Measurements from ENCODE around the gene PLPPR2. TPM values are rescaled to one million over a fixed set of nuclear protein-coding genes. Genes with fewer than 3 reads are reported as not detected.
"Not testable (repeated sequence)": the region's sequence is repeated elsewhere in the genome, so short reads cannot be mapped to it uniquely, and the experiment has no call there.

PLPPR2 gene
- total RNA-seq, 1 experiment from 2014 or later, result 4.9 TPM

DNA sequence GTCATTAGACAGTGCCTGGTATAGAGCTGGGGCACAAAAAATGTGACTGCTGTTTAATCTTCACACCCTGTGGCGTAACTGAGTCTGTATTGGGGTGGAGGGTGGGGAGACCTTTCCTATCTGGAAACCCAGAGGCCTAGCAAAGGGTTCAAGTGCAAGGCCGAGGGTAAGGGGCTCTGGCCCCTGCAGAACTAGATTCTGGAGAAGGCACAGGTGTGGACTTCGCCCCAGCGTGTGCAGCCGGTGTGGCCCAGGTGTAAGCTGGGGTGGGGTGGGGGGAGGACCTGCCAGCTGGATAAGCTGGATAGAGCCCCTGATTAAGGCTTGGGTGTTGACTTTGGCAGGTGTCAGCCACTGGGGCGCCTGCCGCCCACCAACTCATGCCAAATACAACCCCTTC lies 17.1 kb upstream of the PLPPR2 start:
- DNase-seq (ENCODE audit: low read depth, low spot score), result no peak
- in situ Hi-C loops (cut with HindIII; ENCODE audit: low pct_unique_long_range_greater_than_20kb, low sequenced_read_pairs), result no loop called here

DNA sequence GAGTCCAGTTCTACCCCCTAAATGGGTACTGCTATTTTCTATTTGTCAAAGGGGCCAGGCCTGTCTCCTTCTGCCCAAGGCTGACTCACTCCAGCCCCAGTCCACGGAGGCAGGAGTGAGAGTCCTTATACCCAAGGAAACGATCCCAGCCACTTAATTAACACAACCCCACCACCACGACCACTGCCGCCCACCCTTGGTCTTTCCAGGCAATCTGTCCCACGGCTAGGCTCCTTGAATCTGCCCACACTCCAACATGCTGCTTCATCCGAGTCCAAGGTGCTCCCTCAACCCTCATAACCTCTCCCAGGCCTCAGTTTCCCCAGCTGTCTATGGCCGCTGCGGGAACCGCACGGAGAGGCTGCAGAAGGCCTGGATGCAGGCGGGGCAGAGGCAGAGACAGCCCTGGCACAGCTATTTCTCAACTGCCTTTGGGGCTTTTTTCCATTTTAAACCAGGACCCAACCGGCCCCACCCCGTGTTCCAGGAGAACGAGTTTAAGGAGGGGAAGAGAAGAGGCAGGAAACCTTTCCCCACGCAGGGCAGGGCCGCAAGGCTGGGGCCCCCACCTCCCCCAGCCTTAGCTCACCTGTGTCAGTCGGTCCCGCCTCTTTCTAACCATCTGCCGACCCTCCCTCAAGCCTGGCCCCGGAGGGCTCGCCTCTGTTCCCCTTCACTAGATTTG lies 16.5 kb upstream of the PLPPR2 start:
- in situ Hi-C loops (cut with HindIII; ENCODE audit: low pct_unique_long_range_greater_than_20kb, low sequenced_read_pairs), result no loop called here
- no peak for DNase-seq (ENCODE audit: low read depth, low spot score)

DNA sequence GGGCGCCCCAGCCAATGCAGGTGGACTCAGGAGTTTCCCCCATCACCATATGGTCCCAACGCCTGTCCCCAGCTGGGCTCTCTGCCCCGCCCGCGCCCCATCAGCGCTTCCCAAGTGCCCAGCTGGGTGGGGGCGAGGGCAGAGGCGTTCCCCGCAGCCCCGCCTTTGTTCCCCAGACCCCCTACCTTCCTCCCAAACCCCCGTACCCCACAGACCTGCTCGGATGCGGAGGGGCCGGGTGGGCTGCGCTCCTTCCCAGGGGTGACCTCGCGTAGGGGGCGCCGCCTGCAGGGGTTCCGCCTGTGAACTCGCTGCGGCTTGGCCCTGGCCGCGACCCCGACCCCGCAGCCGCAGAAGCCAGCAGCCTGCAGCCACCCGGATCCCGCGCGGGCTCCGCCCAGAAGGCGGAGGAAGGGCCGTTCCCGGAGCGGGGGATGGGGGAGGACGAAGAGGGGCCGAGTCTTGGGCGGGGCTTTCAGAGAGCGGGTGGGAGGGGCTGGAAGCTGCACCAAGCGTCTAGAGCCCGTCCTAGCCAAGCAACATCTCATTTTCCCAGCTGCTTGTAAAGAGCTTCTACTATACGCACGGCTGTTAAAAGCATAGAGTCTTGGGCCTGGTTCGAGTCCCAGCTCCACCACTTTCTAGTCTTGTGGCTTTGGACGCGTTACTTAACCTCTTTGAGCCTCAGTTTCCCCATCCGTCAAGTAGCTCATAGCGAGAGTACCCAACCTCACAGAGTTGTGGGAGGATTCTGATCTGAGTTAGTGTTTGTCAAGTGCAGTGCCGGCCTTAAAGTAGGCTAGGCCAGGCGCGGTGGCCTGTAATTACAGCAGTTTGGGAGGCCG lies 15.8 kb upstream of the PLPPR2 start, which contains the start of gene RAB3D:
Gene RAB3D, minus strand, starts transcription at position 404 of the 845 bp plus-strand sequence. CDS start 2,258 bp downstream, outside the sequence.
- peak; percentile 85 for DNase-seq (ENCODE audit: low read depth, low spot score)
- in situ Hi-C loops (cut with HindIII; ENCODE audit: low pct_unique_long_range_greater_than_20kb, low sequenced_read_pairs), result no loop called here

DNA sequence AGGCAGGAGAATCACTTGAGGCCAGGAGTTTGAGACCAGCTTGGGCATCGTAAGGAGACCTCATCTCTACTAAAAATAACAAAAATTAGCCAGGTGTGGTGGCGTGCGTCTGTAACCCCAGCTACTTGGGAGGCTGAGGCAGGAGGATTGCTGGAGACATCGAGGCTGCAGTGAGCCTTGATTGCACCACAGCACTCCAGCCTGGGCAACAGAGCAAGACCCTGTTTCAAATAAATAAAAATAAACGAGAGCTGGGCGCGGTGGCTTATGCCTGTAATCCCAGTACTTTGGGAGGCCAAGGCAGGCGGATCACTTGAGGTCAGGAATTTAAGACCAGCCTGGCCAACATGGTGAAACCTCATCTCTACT lies 15.1 kb upstream of the PLPPR2 start:
- DNase-seq (ENCODE audit: low read depth, low spot score); in situ Hi-C loops (cut with HindIII; ENCODE audit: low pct_unique_long_range_greater_than_20kb, low sequenced_read_pairs): not testable (repeated sequence)

DNA sequence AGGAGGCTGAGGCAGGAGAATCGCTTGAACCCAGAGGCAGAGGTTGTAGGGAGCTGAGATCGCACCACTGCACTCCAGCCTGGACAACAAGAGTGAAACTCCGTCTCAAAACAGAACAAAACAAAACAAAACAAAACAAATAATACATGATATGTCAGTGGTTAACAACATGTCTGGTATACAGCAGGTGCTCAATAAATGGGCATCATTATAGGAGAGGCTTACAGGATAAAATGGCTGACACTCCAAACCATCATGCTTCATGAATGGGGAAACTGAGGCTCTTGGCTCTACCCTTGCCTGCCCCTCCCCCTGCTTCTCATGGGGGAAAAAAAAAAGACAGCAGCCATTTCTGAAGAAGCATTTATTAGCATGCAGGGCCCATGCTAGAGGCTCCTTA lies 12.8 kb upstream of the PLPPR2 start:
- in situ Hi-C loops (cut with HindIII; ENCODE audit: low pct_unique_long_range_greater_than_20kb, low sequenced_read_pairs), result no loop called here
- DNase-seq (ENCODE audit: low read depth, low spot score), result no peak

DNA sequence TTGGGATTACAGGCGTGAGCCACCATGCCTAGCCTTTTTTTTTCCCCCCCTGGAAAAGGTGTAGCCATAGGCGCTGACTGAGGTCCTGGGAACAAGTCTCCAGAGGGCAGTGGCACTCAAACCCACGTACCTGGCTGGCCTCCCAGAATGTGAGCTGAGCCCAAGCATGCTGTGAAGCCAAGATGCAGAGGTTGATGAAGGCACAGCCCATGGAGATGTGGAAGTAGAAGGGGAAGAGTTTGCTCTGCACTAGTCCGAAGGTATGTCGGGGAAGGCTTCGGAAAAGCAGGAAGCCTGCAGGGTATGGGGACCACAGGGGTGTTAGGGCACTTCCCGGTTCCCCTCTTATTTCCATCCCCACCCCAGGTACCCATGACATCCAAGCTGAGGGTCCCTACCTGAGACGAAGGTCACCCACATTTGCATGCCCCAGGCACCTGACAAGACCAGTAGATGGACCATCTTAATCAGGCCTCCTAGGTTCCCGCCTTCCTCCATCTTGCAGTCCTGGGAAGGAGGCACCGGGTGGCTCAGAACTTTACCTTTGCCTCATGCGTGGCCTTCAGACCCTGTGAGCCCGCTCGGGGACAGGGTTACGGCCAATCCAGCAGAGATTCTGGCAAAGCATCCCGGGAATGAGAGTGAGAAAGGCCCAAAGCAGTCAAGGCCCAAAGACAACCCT lies 10.0 kb upstream of the PLPPR2 start:
- no peak for DNase-seq (ENCODE audit: low read depth, low spot score)
- in situ Hi-C loops (cut with HindIII; ENCODE audit: low pct_unique_long_range_greater_than_20kb, low sequenced_read_pairs), result no loop called here

DNA sequence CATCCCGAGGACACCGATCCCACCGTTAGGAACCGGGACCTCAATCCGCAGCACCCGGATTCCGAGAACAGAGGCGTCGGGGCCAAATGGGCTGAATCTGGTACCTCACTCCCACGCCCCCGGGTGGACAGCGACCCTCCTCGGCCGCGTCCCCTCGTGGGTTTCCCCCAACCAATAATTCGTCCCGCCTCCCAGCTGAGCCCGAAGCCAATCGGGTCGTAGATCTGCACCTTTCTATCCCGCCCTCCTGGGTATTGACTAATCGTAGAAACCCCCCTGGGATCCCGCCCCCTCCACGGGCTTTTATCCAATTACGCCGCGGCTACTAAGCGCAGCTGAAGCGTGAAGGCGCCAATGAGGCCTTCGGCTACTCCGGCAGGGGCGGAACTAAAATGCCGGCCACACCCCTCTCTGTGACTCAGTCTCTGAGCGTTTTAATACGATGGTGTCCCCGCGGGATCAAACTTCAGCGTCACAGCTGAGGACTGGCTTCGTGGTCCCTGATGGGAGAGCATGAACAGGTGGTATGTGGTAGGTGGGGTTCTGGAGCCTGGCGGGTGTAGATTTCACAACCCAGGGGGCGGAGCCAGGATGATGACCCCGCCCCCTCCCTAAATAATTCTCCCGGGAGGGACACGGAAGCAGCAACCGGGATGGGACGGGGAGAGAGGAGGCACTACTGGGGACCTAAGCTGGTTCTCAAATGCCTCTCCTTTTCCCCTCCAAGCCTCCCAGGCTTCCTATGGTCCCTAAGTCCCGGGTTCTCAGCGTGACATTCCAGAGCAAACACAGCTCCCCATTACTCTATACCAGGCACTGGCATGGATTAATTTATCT lies 8.9 kb upstream of the PLPPR2 start, which contains the start of the genes CCDC159 and TMEM205:
Gene CCDC159, plus strand, starts transcription at position 416 of the 837 bp plus-strand sequence. Its CDS starts 88 bp downstream, at position 504.
Gene TMEM205, minus strand, starts transcription at position 165 of the 837 bp plus-strand sequence. CDS start 649 bp downstream, outside the sequence.
- peak; percentile 97 for DNase-seq (ENCODE audit: low read depth, low spot score)
- in situ Hi-C loops (cut with HindIII; ENCODE audit: low pct_unique_long_range_greater_than_20kb, low sequenced_read_pairs), result no loop called here

DNA sequence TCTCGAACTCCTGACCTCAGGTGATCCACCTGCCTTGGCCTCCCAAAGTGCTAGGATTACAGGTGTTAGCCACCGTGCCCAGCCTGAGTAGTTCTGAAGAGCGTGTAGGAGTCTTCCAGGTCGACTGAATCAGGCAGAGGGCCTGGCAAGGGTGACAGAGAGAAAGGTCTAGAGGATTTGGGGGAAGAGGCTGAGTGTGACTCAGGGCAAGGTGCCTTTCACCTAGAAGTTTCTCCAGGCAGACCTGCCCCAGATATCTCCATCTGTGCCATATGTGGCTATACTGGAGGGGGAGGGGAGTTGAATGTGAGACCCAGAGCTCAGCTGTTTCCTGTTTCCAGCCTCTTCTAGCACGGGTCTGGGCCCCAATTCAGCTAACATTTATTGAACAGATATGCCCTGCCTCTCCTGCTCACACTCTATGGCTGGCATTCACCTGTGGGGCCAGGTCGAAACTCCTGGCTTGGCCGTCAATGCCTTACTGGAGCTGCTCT lies 7.6 kb upstream of the PLPPR2 start:
- in situ Hi-C loops (cut with HindIII; ENCODE audit: low pct_unique_long_range_greater_than_20kb, low sequenced_read_pairs), result no loop called here
- DNase-seq (ENCODE audit: low read depth, low spot score), result no peak

DNA sequence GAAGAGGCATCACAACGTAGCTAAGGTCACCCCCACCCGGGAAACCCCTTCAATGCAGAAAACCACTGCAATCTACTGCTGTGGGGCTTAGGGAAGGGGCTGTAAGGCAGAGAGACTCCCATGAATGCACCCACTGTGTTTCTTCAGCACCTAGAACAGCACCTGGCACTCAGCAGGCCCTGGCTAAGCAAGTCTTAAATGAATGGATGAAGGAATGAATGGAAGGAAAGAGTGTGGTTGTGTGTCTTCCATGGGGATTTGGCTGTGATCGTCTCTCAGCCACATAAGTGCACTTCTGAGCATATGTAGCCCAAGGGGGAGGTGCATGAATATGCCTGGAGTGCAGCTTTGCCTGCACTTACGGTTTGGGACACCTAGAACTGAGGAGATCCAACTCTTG lies 6.1 kb upstream of the PLPPR2 start:
- no peak for DNase-seq (ENCODE audit: low read depth, low spot score)
- in situ Hi-C loops (cut with HindIII; ENCODE audit: low pct_unique_long_range_greater_than_20kb, low sequenced_read_pairs), result no loop called here

DNA sequence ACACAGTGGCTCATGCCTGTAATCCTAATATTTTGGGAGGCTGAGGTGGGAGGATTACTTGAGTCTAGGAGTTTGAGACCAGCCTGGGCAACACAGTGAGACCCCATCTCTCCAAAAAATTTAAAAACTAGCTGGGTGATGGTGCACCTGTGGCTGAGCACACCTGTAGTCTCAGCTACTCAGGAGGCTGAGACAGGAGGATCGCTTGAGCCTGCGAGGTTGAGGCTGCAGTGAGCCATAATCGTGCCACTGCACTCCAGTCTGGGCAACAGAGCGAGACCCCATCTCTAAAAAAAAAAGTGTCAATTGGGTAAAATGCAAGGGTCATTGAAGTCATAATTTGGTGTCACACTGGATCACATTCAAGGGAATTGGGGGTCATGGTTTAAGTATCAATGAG lies 1.1 kb upstream of the PLPPR2 start:
- DNase-seq (ENCODE audit: low read depth, low spot score); in situ Hi-C loops (cut with HindIII; ENCODE audit: low pct_unique_long_range_greater_than_20kb, low sequenced_read_pairs): not testable (repeated sequence)

DNA sequence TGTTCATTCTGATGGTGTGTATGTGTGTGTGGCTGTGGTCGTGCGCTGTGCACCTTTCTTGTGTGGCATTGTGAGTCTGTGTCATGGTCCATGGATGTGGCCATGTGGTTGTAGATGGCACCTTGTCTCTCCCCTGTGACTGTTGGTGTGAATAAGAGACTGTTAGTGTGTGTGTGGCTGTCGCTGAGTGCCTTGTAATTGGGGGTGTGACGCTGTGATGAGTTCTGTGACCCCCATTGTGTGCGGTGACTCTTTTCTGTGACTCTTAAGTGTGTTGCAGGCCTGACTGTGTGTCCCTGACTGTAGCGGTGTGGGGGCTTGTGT lies 804 bp downstream of the PLPPR2 start:
- in situ Hi-C loops (cut with HindIII; ENCODE audit: low pct_unique_long_range_greater_than_20kb, low sequenced_read_pairs), result no loop called here
- DNase-seq (ENCODE audit: low read depth, low spot score), result no peak

DNA sequence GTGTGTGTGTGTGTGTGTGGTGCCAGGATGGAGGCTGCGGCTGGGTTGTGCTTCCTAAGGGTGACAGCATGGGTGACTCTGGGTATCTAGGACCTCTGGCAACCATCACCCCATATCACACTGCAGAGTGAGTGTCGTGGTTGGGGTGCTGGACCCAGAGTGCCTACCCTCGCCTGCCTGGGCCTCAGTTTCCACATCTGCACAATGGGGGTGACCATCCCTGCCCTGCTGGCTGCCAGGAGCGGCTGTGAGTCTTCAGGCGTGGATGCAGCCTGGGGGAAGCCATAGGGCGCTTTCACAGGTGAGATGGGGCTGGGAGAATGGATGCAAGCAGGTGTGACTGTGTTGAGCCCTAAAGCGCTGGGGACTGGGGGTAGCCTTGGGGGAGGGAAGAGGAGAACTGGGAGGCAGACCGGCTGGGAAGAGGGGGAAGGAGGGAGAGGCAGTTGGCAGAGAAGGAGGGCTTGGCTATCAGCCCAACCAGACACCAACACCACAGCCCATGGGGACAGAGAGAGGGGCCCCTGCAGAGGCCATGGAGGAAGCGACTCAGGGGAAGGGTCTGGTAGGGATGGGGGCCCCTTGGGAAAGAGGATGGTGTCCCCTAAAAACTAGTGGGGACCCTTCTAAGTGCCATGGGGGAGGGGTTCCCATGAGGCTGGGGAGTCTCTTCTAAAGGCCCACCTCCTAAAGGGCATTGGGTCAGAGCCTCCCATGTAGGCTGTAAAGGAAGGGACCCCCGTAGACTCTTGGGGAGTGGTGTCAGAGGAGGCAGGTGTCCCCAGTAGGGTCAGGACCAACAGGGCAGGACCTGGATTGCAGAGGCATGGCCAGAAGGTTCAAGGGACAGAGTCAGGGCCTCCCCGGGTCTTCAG lies 1.7 kb downstream of the PLPPR2 start:
- in situ Hi-C loops (cut with HindIII; ENCODE audit: low pct_unique_long_range_greater_than_20kb, low sequenced_read_pairs), result no loop called here

DNA sequence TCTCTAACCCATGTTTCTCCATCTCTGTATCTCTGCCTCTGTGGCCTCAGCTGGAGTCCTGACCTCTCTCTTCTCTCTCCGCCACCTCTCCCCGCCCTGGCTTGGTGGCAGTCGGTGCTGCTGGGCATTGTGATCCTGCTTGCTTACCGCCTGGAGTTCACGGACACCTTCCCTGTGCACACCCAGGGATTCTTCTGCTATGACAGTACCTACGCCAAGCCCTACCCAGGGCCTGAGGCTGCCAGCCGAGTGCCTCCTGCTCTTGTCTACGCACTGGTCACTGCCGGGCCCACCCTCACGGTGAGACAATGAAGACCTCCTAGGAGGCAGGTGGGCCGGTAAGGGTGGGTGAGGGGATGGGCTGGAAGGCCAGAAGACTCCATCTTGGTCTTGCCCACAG lies 4.2 kb downstream of the PLPPR2 start:
- DNase-seq (ENCODE audit: low read depth, low spot score), result no peak
- in situ Hi-C loops (cut with HindIII; ENCODE audit: low pct_unique_long_range_greater_than_20kb, low sequenced_read_pairs), result no loop called here

More for the DNA sequence above, 1.7 kb downstream of the PLPPR2 start:
- DNase-seq (ENCODE audit: low read depth, low spot score), result no peak

DNA sequence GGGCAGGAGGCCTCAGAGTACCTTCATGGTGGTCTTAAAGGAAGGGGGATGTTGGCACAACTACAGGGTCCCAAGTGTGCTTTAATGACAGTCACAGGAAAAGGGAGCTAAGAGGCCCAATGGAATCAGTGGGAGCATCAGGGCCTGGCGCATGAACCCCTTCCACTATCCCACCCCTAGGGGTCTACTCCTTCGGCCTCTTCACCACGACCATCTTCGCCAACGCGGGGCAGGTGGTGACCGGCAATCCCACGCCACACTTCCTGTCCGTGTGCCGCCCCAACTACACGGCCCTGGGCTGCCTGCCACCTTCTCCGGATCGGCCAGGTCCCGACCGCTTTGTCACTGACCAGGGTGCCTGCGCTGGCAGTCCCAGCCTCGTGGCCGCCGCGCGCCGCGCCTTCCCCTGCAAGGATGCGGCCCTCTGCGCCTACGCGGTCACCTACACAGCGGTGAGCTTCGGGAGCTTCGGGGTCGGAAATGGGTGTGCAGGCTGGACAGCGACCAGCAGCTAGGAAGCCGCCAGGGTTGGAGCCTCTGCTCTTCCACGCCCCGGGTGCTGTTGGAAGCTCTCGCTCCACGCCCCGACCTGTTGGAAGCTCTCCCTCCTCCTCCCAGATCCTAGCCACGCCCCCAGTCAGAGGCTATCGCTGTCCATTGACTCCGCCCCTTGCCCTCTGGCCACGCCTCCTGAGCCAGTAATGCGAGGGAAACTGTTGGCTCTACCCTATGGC lies 6.0 kb downstream of the PLPPR2 start:
- peak; percentile 42 for DNase-seq (ENCODE audit: low read depth, low spot score)
- in situ Hi-C loops (cut with HindIII; ENCODE audit: low pct_unique_long_range_greater_than_20kb, low sequenced_read_pairs), result no loop called here

DNA sequence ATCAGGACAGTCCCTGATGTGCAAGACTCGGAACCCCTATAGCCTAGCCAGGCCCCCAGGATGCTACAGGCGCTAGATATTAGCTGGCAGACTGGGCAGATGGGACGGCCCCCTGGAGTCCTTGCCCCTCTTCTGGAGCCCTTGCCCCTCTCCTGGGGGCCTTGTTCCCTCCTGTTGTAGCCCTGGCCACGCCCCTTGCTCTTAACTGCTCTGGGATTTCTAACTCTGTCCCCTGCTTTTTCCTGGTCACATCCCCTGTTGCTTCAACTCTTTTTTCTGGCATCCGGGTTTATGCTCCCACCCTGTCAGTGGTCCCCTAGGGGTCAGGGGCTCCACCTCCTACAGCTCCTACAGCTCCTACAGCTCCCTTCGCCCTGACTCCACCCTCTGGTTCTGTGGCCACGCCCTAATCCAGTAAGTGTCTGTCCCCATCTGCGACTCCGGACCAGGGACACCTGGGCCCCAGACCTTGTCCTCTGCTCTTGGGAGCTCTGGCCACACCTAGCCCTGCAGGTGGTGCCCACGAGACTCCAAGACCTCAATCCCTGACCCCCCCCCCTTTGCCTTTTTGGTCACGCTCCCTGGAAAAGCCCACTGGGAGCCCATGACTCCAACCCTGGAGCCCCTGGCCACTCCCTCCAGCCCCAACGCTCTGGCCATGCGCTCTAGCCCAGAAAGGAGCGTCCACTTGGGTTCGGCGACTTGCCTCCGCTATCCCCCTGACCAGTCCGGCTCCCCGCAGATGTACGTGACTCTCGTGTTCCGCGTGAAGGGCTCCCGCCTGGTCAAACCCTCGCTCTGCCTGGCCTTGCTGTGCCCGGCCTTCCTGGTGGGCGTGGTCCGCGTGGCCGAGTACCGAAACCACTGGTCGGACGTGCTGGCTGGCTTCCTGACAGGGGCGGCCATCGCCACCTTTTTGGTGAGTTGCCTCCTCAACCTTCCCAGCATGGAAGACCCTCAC lies 6.8 kb downstream of the PLPPR2 start:
- in situ Hi-C loops (cut with HindIII; ENCODE audit: low pct_unique_long_range_greater_than_20kb, low sequenced_read_pairs), result no loop called here
- no peak for DNase-seq (ENCODE audit: low read depth, low spot score)

Measured in SK-MEL-5 (cell line).